ENCODE measurements around the gene SLC4A3.

SLC4A3 gene

GRCh38 chr2:219629976-219630695 lies 2.7 kb downstream of the SLC4A3 start:
- no peak overlapping the region for H3K4ac ChIP-seq (ENCODE audit: low read depth in 1 of 2, low read length in 2 of 2)
- no peak overlapping the region for H4K91ac ChIP-seq (ENCODE audit: low read length)
- H2AK5ac ChIP-seq (ENCODE audit: low read length, severe bottlenecking) = no peak overlapping the region
- no peak overlapping the region for H3K4me3 ChIP-seq (ENCODE audit: insufficient read depth in 1 of 2, low read depth in 1 of 2, low read length in 2 of 2)
- no peak overlapping the region for H2BK5ac ChIP-seq (ENCODE audit: low read depth, low read length, poor library complexity, severe bottlenecking)
- no peak overlapping the region for H2AFZ ChIP-seq (ENCODE audit: low read depth, low read length)
- H3K23ac ChIP-seq (ENCODE audit: low read length in 2 of 2) = no peak overlapping the region
- no peak overlapping the region for H3K27ac ChIP-seq (ENCODE audit: low read length, poor library complexity, severe bottlenecking)
- no peaks in the 10 kb centered on the region for H3K79me1 ChIP-seq (replicated peaks; ENCODE audit: low read length, poor library complexity, severe bottlenecking)
- H3K27me3 ChIP-seq (ENCODE audit: control insufficient read depth in 1 of 2, insufficient read depth in 1 of 2, low read length in 2 of 2) = peaks cover 0 to 6% of the 10 kb centered on the region in 2 experiments
- no peak overlapping the region for H3K18ac ChIP-seq (ENCODE audit: low read depth in 1 of 2, low read length in 2 of 2)
- no peaks in the 10 kb centered on the region for H3K9me3 ChIP-seq (ENCODE audit: control insufficient read depth, low read length)
- WGBS = 84% methylated on average over 20 of the region's 20 CpGs
- H2BK120ac ChIP-seq (ENCODE audit: low read depth, low read length) = no peak overlapping the region
- no peak overlapping the region for H4K8ac ChIP-seq (ENCODE audit: low read length)
- H3K9ac ChIP-seq (ENCODE audit: low read length) = no peak overlapping the region
- H3K36me3 ChIP-seq (ENCODE audit: control insufficient read depth in 1 of 2, insufficient read depth in 2 of 2, low read depth in 1 of 2, low read length in 2 of 2) = peaks cover 20 to 59% of the 10 kb centered on the region in 2 experiments
- peaks cover 18% of the 10 kb centered on the region for H3K4me1 ChIP-seq (ENCODE audit: control insufficient read depth, insufficient read depth, low read depth, low read length)
- H2BK12ac ChIP-seq (ENCODE audit: low read length in 2 of 2) = no peak overlapping the region
- H3K14ac ChIP-seq (ENCODE audit: low read length in 2 of 2) = no peak overlapping the region
- no peak overlapping the region for H3K4me2 ChIP-seq (ENCODE audit: low read length, poor library complexity, severe bottlenecking)
- no peak overlapping the region for H2BK15ac ChIP-seq (ENCODE audit: low read depth, poor library complexity, severe bottlenecking)
- DNase-seq = no peak

- H2BK15ac ChIP-seq (ENCODE audit: low read depth, poor library complexity, severe bottlenecking) = no peak overlapping the region
- no peak overlapping the region for H2AK5ac ChIP-seq (ENCODE audit: low read length, severe bottlenecking)
- no peak overlapping the region for H2BK120ac ChIP-seq (ENCODE audit: low read depth, low read length)
- no peak overlapping the region for H2AFZ ChIP-seq (ENCODE audit: low read depth, low read length)
- no peak overlapping the region for H4K8ac ChIP-seq (ENCODE audit: low read length)
- no peak overlapping the region for H3K4ac ChIP-seq (ENCODE audit: low read depth in 1 of 2, low read length in 2 of 2)
- H3K27ac ChIP-seq (ENCODE audit: low read length, poor library complexity, severe bottlenecking) = no peak overlapping the region
- H3K9me3 ChIP-seq (ENCODE audit: control insufficient read depth, low read length) = no peaks in the 10 kb centered on the region
- no peak overlapping the region for H3K23ac ChIP-seq (ENCODE audit: low read length in 2 of 2)
- peaks cover 0 to 6% of the 10 kb centered on the region in 2 experiments for H3K27me3 ChIP-seq (ENCODE audit: control insufficient read depth in 1 of 2, insufficient read depth in 1 of 2, low read length in 2 of 2)
- H3K79me1 ChIP-seq (replicated peaks; ENCODE audit: low read length, poor library complexity, severe bottlenecking) = no peaks in the 10 kb centered on the region
- H3K4me2 ChIP-seq (ENCODE audit: low read length, poor library complexity, severe bottlenecking) = no peak overlapping the region
- no peak overlapping the region for H3K14ac ChIP-seq (ENCODE audit: low read length in 2 of 2)
- no peak for DNase-seq
- peaks cover 18% of the 10 kb centered on the region for H3K4me1 ChIP-seq (ENCODE audit: control insufficient read depth, insufficient read depth, low read depth, low read length)
- no peak overlapping the region for H2BK5ac ChIP-seq (ENCODE audit: low read depth, low read length, poor library complexity, severe bottlenecking)
- H3K36me3 ChIP-seq (ENCODE audit: control insufficient read depth in 1 of 2, insufficient read depth in 2 of 2, low read depth in 1 of 2, low read length in 2 of 2) = peaks cover 20 to 66% of the 10 kb centered on the region in 2 experiments
- no peak overlapping the region for H3K9ac ChIP-seq (ENCODE audit: low read length)
- WGBS = 86% methylated on average over 16 of the region's 17 CpGs
- no peak overlapping the region for H4K91ac ChIP-seq (ENCODE audit: low read length)
- no peak overlapping the region for H3K18ac ChIP-seq (ENCODE audit: low read depth in 1 of 2, low read length in 2 of 2)
- H2BK12ac ChIP-seq (ENCODE audit: low read length in 2 of 2) = no peak overlapping the region
- H3K4me3 ChIP-seq (ENCODE audit: insufficient read depth in 1 of 2, low read depth in 1 of 2, low read length in 2 of 2) = no peak overlapping the region
Observed at GRCh38 chr2:219630770-219631405, 3.5 kb downstream of the SLC4A3 start.

GRCh38 chr2:219631406-219631891 lies 4.0 kb downstream of the SLC4A3 start:
- H4K8ac ChIP-seq (ENCODE audit: low read length) = no peak overlapping the region
- no peak overlapping the region for H3K14ac ChIP-seq (ENCODE audit: low read length in 2 of 2)
- H2AFZ ChIP-seq (ENCODE audit: low read depth, low read length) = no peak overlapping the region
- H2BK120ac ChIP-seq (ENCODE audit: low read depth, low read length) = no peak overlapping the region
- no peaks in the 10 kb centered on the region for H3K9me3 ChIP-seq (ENCODE audit: control insufficient read depth, low read length)
- no peak overlapping the region for H3K9ac ChIP-seq (ENCODE audit: low read length)
- no peak overlapping the region for H3K23ac ChIP-seq (ENCODE audit: low read length in 2 of 2)
- H4K91ac ChIP-seq (ENCODE audit: low read length) = no peak overlapping the region
- H3K4me2 ChIP-seq (ENCODE audit: low read length, poor library complexity, severe bottlenecking) = no peak overlapping the region
- H3K79me1 ChIP-seq (replicated peaks; ENCODE audit: low read length, poor library complexity, severe bottlenecking) = no peaks in the 10 kb centered on the region
- H3K4ac ChIP-seq (ENCODE audit: low read depth in 1 of 2, low read length in 2 of 2) = no peak overlapping the region
- H3K27me3 ChIP-seq (ENCODE audit: control insufficient read depth in 1 of 2, insufficient read depth in 1 of 2, low read length in 2 of 2) = peaks cover 0 to 5% of the 10 kb centered on the region in 2 experiments
- no peak overlapping the region for H2AK5ac ChIP-seq (ENCODE audit: low read length, severe bottlenecking)
- H3K18ac ChIP-seq (ENCODE audit: low read depth in 1 of 2, low read length in 2 of 2) = no peak overlapping the region
- H2BK15ac ChIP-seq (ENCODE audit: low read depth, poor library complexity, severe bottlenecking) = no peak overlapping the region
- H2BK5ac ChIP-seq (ENCODE audit: low read depth, low read length, poor library complexity, severe bottlenecking) = no peak overlapping the region
- H2BK12ac ChIP-seq (ENCODE audit: low read length in 2 of 2) = no peak overlapping the region
- DNase-seq = no peak
- peaks cover 20 to 72% of the 10 kb centered on the region in 2 experiments for H3K36me3 ChIP-seq (ENCODE audit: control insufficient read depth in 1 of 2, insufficient read depth in 2 of 2, low read depth in 1 of 2, low read length in 2 of 2)
- H3K27ac ChIP-seq (ENCODE audit: low read length, poor library complexity, severe bottlenecking) = no peak overlapping the region
- WGBS = 95% methylated on average over 9 of the region's 9 CpGs
- H3K4me1 ChIP-seq (ENCODE audit: control insufficient read depth, insufficient read depth, low read depth, low read length) = peaks cover 18% of the 10 kb centered on the region
- H3K4me3 ChIP-seq (ENCODE audit: insufficient read depth in 1 of 2, low read depth in 1 of 2, low read length in 2 of 2) = no peak overlapping the region

GRCh38 chr2:219631904-219632759 lies 4.7 kb downstream of the SLC4A3 start:
- no peak overlapping the region for H4K91ac ChIP-seq (ENCODE audit: low read length)
- H3K4me1 ChIP-seq (ENCODE audit: control insufficient read depth, insufficient read depth, low read depth, low read length) = peaks cover 14% of the 10 kb centered on the region
- H3K27ac ChIP-seq (ENCODE audit: low read length, poor library complexity, severe bottlenecking) = no peak overlapping the region
- H3K9me3 ChIP-seq (ENCODE audit: control insufficient read depth, low read length) = no peaks in the 10 kb centered on the region
- H3K9ac ChIP-seq (ENCODE audit: low read length) = no peak overlapping the region
- H3K14ac ChIP-seq (ENCODE audit: low read length in 2 of 2) = no peak overlapping the region
- H3K36me3 ChIP-seq (ENCODE audit: control insufficient read depth in 1 of 2, insufficient read depth in 2 of 2, low read depth in 1 of 2, low read length in 2 of 2) = peaks cover 20 to 79% of the 10 kb centered on the region in 2 experiments
- H3K79me1 ChIP-seq (replicated peaks; ENCODE audit: low read length, poor library complexity, severe bottlenecking) = no peaks in the 10 kb centered on the region
- H2BK12ac ChIP-seq (ENCODE audit: low read length in 2 of 2) = no peak overlapping the region
- no peak overlapping the region for H3K4ac ChIP-seq (ENCODE audit: low read depth in 1 of 2, low read length in 2 of 2)
- H3K4me3 ChIP-seq (ENCODE audit: insufficient read depth in 1 of 2, low read depth in 1 of 2, low read length in 2 of 2) = no peak overlapping the region
- no peak for DNase-seq
- H2AFZ ChIP-seq (ENCODE audit: low read depth, low read length) = no peak overlapping the region
- H3K23ac ChIP-seq (ENCODE audit: low read length in 2 of 2) = no peak overlapping the region
- no peak overlapping the region for H2BK120ac ChIP-seq (ENCODE audit: low read depth, low read length)
- 93% methylated on average over 34 of the region's 34 CpGs for WGBS
- H2BK5ac ChIP-seq (ENCODE audit: low read depth, low read length, poor library complexity, severe bottlenecking) = no peak overlapping the region
- H3K4me2 ChIP-seq (ENCODE audit: low read length, poor library complexity, severe bottlenecking) = no peak overlapping the region
- H2BK15ac ChIP-seq (ENCODE audit: low read depth, poor library complexity, severe bottlenecking) = no peak overlapping the region
- no peak overlapping the region for H4K8ac ChIP-seq (ENCODE audit: low read length)
- H2AK5ac ChIP-seq (ENCODE audit: low read length, severe bottlenecking) = no peak overlapping the region
- no peaks in the 10 kb centered on the region for H3K27me3 ChIP-seq (ENCODE audit: control insufficient read depth in 1 of 2, insufficient read depth in 1 of 2, low read length in 2 of 2)
- no peak overlapping the region for H3K18ac ChIP-seq (ENCODE audit: low read depth in 1 of 2, low read length in 2 of 2)
